Spleen (tissue), 7 donors: Measurements from ENCODE around the gene TRPM2.

ENCODE experiments used
- CTCF ChIP-seq, 11 experiments: fragments of 200-600 bp in 7 of 11; fragments of 450-650 bp in 4 of 11; sonication (generic) in 4 of 11; IDR thresholded peaks in 8 of 11; conservative IDR thresholded peaks in 3 of 11; 1 replicate in 7 of 11; 2 replicates in 4 of 11; pipeline versions ENCODE4 v1.4.0 to v1.8.0; 2016 to 2021; ENCODE audit warnings: antibody characterized with exemption in 11 of 11, inconsistent platforms in 4 of 11, mild to moderate bottlenecking in 1 of 11
- POLR2A ChIP-seq, 3 donors: fragments of 450-650 bp; IDR thresholded peaks; one replicate each; pipeline ENCODE4 v1.5.1; 2017; ENCODE audit warnings: antibody characterized with exemption in 3 of 3, mild to moderate bottlenecking in 1 of 3
- POLR2AphosphoS5 ChIP-seq, 3 donors: sonication (generic); formaldehyde crosslinking; IDR thresholded peaks; one replicate each; pipeline ENCODE4 v1.5.1; 2017; ENCODE audit warnings: antibody characterized with exemption in 3 of 3
- donor health status: DM: no; HTN: no; CAD: no; lungs with moderate emphysema.
- donor health status: DM: no; HTN: no; CAD: no.
- donor health status: DM: no; HTN: no; CAD: no.

- no peak for TF ChIP-seq POLR2A (IDR thresholded peaks at IDR 0.05)
- TF ChIP-seq CTCF (IDR thresholded peaks at IDR 0.05 in 8 of 11, conservative IDR thresholded peaks at IDR 0.05 in 3 of 11) = no peak
- TF ChIP-seq POLR2AphosphoS5 (IDR thresholded peaks at IDR 0.05) = no peak
Measured at GRCh38 chr21:44414291-44415072, 61.1 kb downstream of the TRPM2 start.
